Measurements from ENCODE around the gene LPIN3.

LPIN3 gene

DNA sequence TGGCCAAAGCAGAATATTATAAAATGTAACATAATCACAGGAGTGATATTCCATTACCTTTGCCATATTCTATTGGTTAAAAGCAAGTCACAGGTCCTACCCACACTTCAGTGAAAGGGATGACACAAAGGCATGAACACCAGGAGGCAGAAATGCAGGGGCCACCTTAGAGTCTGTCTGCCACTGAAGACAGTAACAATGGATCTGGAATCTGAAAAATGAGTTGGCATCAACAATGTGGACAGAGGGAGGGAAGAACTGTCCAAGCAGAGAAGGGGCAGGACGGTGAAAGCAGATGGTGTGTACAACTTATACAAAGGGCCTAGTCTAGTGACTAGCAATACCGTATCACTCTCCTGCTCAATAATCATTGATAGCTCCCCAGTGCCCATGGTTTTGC lies 6.6 kb upstream of the LPIN3 start:
- Histone ChIP-seq H3K4me3 (ENCODE audit: control insufficient read depth in 1 of 7, extremely low read depth in 1 of 7, insufficient read depth in 4 of 7, low read depth in 2 of 7, low read length in 6 of 7) (no peak overlapping the region), H3K4me1 (ENCODE audit: control extremely low read depth in 1 of 4, control insufficient read depth in 4 of 4, insufficient read depth in 4 of 4, low read length in 3 of 4) (peaks cover 3 to 16% (median 13%) of the 10 kb centered on the region in 4 experiments), H3K9me3 (ENCODE audit: control extremely low read depth in 1 of 5, control insufficient read depth in 4 of 5, insufficient read depth in 2 of 5, low read depth in 1 of 5, low read length in 4 of 5) (no peaks in the 10 kb centered on the region), H3K36me3 (ENCODE audit: control insufficient read depth in 4 of 4, insufficient read depth in 4 of 4, low read length in 3 of 4) (no peaks in the 10 kb centered on the region), H3K27me3 (replicated peaks in 2 of 5; ENCODE audit: control insufficient read depth in 4 of 5, insufficient read depth in 5 of 5, low read length in 4 of 5) (peaks cover 0 to 20% (median 8%) of the 10 kb centered on the region in 5 experiments), H3K27ac (ENCODE audit: insufficient read depth in 1 of 2, low read depth in 1 of 2, low read length in 2 of 2, poor library complexity in 1 of 2, severe bottlenecking in 2 of 2) (no peak overlapping the region)
- WGBS (ENCODE audit: insufficient coverage): 90% methylated on average over 2 of the region's 2 CpGs
- CTCF ChIA-PET: interaction anchor here (1.9 to 2.1 kb wide), 2 partner anchors 11 to 161 kb away, joined by 4 to 7 read pairs; no protein-coding TSS in a partner anchor
- DNase-seq: no peak
- POLR2A ChIA-PET: no interaction called here

DNA sequence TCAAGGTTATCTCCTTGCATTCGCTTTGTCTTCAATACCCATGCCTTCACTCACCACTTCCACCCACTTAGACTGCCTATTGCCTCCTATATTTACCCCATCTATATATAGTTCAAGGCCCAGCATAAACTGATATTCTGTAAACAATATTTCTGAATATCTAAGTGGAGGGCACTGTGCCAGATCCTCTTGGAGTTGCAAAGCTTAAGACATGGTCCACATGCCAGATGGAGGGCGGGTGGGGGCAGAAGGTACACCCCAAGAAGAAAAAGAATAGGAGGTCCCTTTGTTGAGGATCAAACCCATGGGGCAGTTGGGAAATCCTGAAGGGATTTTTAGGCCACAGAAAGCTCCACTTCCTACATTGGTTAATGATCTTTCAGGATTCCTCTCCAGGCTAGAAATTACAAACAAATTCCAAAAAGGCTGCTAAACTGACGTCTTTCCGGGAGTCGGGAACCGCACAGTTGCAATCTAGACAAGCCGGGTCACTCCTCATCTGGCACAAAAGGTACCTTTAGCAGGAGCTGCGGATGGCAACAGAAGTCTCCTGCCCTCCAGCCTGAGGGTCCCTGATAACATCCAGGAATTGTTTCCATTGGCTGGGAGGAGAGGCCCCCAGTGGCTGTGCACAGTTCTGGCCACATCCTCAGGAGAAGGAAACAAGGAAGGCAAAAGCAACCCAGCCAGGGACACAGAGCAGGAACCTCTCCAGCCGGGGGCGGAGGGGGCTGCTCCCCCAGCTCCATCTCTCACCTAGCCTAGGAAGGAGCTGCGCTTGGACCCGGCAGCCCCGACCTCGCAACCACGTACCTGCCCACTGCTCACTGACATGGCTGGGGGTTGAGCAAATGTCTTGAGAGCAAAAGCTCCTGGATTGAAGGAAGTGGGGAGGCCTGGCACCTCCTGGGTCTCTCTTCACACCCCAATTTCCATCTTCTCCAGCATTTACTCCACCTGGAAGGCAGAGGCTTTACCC lies 5.9 kb upstream of the LPIN3 start:
- DNase-seq: no peak
- ChIA-PET POLR2A (no interaction called here), CTCF (interaction anchor here (1.9 to 2.1 kb wide), 2 partner anchors 12 to 162 kb away, joined by 4 to 7 read pairs; no protein-coding TSS in a partner anchor)
- WGBS (ENCODE audit: insufficient coverage): 94% methylated on average over 12 of the region's 15 CpGs
- Histone ChIP-seq H3K4me1 (ENCODE audit: control extremely low read depth in 1 of 4, control insufficient read depth in 4 of 4, insufficient read depth in 4 of 4, low read length in 3 of 4) (peaks cover 3 to 12% (median 7%) of the 10 kb centered on the region in 4 experiments), H3K4me3 (ENCODE audit: control insufficient read depth in 1 of 7, extremely low read depth in 1 of 7, insufficient read depth in 4 of 7, low read depth in 2 of 7, low read length in 6 of 7) (no peak overlapping the region), H3K9me3 (ENCODE audit: control extremely low read depth in 1 of 5, control insufficient read depth in 4 of 5, insufficient read depth in 2 of 5, low read depth in 1 of 5, low read length in 4 of 5) (no peaks in the 10 kb centered on the region), H3K36me3 (ENCODE audit: control insufficient read depth in 4 of 4, insufficient read depth in 4 of 4, low read length in 3 of 4) (no peaks in the 10 kb centered on the region), H3K27ac (ENCODE audit: insufficient read depth in 1 of 2, low read depth in 1 of 2, low read length in 2 of 2, poor library complexity in 1 of 2, severe bottlenecking in 2 of 2) (no peak overlapping the region), H3K27me3 (replicated peaks in 2 of 5; ENCODE audit: control insufficient read depth in 4 of 5, insufficient read depth in 5 of 5, low read length in 4 of 5) (peaks cover 0 to 27% (median 15%) of the 10 kb centered on the region in 5 experiments)

DNA sequence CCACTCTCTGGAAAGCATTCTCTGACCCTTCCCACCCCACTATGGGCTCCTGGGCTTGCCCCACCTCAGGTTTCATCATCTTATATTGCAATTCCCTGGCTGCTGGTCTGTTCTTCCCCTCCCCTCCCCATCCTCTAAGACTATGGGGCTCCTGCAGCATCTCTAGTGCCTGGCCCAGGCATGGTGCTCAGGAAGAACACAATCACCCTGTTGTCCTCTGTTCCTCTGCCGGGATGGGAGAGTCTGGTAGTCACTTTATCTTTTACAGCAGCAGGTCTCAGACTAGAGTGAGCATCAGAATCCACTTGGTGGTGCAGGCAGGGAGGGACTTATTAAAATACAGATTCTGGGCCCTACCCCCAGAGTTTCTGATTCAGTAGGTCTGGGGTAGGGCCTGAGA lies 5.0 kb upstream of the LPIN3 start:
- ChIA-PET CTCF (interaction anchor here (1.9 to 2.1 kb wide), 2 partner anchors 13 to 163 kb away, joined by 4 to 7 read pairs; no protein-coding TSS in a partner anchor), POLR2A (no interaction called here)
- Histone ChIP-seq H3K36me3 (ENCODE audit: control insufficient read depth in 4 of 4, insufficient read depth in 4 of 4, low read length in 3 of 4) (no peaks in the 10 kb centered on the region), H3K4me3 (ENCODE audit: control insufficient read depth in 1 of 7, extremely low read depth in 1 of 7, insufficient read depth in 4 of 7, low read depth in 2 of 7, low read length in 6 of 7) (no peak overlapping the region), H3K27ac (ENCODE audit: insufficient read depth in 1 of 2, low read depth in 1 of 2, low read length in 2 of 2, poor library complexity in 1 of 2, severe bottlenecking in 2 of 2) (no peak overlapping the region), H3K9me3 (ENCODE audit: control extremely low read depth in 1 of 5, control insufficient read depth in 4 of 5, insufficient read depth in 2 of 5, low read depth in 1 of 5, low read length in 4 of 5) (no peaks in the 10 kb centered on the region), H3K27me3 (replicated peaks in 2 of 5; ENCODE audit: control insufficient read depth in 4 of 5, insufficient read depth in 5 of 5, low read length in 4 of 5) (peaks cover 0 to 35% (median 15%) of the 10 kb centered on the region in 5 experiments), H3K4me1 (ENCODE audit: control extremely low read depth in 1 of 4, control insufficient read depth in 4 of 4, insufficient read depth in 4 of 4, low read length in 3 of 4) (peaks cover 0 to 11% (median 9%) of the 10 kb centered on the region in 4 experiments)
- no peak for DNase-seq
- WGBS (ENCODE audit: insufficient coverage): 63% methylated on average over 1 of the region's 1 CpG

DNA sequence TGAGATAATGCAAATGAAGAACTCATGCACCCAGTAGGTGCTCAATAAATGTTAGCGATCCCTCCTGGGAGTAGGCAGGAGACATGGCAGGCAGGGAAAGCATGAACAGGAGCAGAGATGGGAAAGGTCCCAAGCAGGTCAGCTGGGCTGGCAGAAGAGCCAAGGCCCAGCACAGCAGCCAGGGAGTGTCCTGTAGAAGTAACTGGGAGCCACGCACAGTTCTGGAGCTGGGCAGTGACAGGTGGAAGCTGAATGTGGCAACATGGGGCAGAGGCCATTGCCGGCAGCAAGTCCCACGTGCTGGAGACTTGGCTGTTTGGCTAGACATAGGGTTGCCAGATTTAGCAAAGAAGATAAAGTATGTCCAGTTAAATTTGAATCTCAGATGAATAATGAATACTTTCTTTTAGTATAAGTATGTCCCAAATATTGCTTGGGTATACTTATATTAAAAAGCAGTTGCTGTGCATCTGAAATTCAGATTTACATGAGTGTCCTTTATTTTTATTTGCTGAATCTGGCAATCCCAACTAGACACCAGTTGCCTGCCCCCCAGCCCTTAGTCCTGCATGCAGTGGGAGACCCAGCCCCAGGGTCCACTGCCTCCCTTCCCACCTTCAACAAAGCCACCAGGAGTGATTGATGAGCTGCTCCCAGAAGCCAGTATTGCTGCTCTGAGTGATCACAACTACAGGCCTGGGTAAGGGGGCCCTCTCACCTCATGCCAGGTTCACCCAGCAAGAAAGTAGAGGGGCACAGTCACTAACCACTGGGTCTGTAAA lies 3.7 kb upstream of the LPIN3 start:
- 94% methylated on average over 4 of the region's 4 CpGs for WGBS (ENCODE audit: insufficient coverage)
- Histone ChIP-seq H3K9me3 (ENCODE audit: control extremely low read depth in 1 of 5, control insufficient read depth in 4 of 5, insufficient read depth in 2 of 5, low read depth in 1 of 5, low read length in 4 of 5) (no peaks in the 10 kb centered on the region), H3K27me3 (replicated peaks in 2 of 5; ENCODE audit: control insufficient read depth in 4 of 5, insufficient read depth in 5 of 5, low read length in 4 of 5) (peaks cover 0 to 46% (median 15%) of the 10 kb centered on the region in 5 experiments), H3K4me3 (ENCODE audit: control insufficient read depth in 1 of 7, extremely low read depth in 1 of 7, insufficient read depth in 4 of 7, low read depth in 2 of 7, low read length in 6 of 7) (no peak overlapping the region), H3K36me3 (ENCODE audit: control insufficient read depth in 4 of 4, insufficient read depth in 4 of 4, low read length in 3 of 4) (no peaks in the 10 kb centered on the region), H3K27ac (ENCODE audit: insufficient read depth in 1 of 2, low read depth in 1 of 2, low read length in 2 of 2, poor library complexity in 1 of 2, severe bottlenecking in 2 of 2) (no peak overlapping the region), H3K4me1 (ENCODE audit: control extremely low read depth in 1 of 4, control insufficient read depth in 4 of 4, insufficient read depth in 4 of 4, low read length in 3 of 4) (peaks cover 0 to 12% (median 10%) of the 10 kb centered on the region in 4 experiments)
- CTCF ChIA-PET: interaction anchor here (1.3 to 4.3 kb wide), 4 partner anchors 14 to 202 kb away, joined by 3 to 28 read pairs (median 10); no protein-coding TSS in a partner anchor
- POLR2A ChIA-PET: no interaction called here
- DNase-seq: no peak

DNA sequence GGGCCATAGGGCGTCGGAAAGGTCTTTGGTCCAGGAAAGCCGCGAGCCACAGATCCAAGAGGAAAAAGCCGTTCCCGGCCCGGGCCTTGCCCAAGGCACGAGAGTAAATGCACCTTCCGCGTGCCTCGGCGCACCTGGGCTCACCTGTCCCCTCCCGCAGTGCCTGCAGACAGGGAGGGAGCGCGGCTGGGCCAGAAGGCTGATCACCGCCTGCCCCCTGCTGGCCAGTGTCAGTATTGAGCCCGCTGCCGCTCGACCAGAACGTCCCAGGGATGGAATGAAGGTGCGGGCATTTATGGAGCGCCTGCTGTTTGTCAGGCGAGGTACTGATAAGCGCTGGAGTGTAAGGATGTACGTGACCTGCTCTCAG lies 679 bp upstream of the LPIN3 start:
- CTCF ChIA-PET: interaction anchor here (0.6 to 4.3 kb wide), 31 partner anchors 9 to 209 kb away, joined by 3 to 50 read pairs (median 4); partner anchors contain the start of gene ZHX3
- Histone ChIP-seq H3K27me3 (replicated peaks in 2 of 5; ENCODE audit: control insufficient read depth in 4 of 5, insufficient read depth in 5 of 5, low read length in 4 of 5) (peaks cover 0 to 47% (median 13%) of the 10 kb centered on the region in 5 experiments), H3K36me3 (ENCODE audit: control insufficient read depth in 4 of 4, insufficient read depth in 4 of 4, low read length in 3 of 4) (no peaks in the 10 kb centered on the region), H3K4me3 (ENCODE audit: control insufficient read depth in 1 of 7, extremely low read depth in 1 of 7, insufficient read depth in 4 of 7, low read depth in 2 of 7, low read length in 6 of 7) (peak overlapping the region in 2 of 7 experiments; percentile 48 to 53), H3K9me3 (ENCODE audit: control extremely low read depth in 1 of 5, control insufficient read depth in 4 of 5, insufficient read depth in 2 of 5, low read depth in 1 of 5, low read length in 4 of 5) (no peaks in the 10 kb centered on the region), H3K4me1 (ENCODE audit: control extremely low read depth in 1 of 4, control insufficient read depth in 4 of 4, insufficient read depth in 4 of 4, low read length in 3 of 4) (peaks cover 0 to 12% (median 10%) of the 10 kb centered on the region in 4 experiments), H3K27ac (ENCODE audit: insufficient read depth in 1 of 2, low read depth in 1 of 2, low read length in 2 of 2, poor library complexity in 1 of 2, severe bottlenecking in 2 of 2) (no peak overlapping the region)
- POLR2A ChIA-PET: no interaction called here
- DNase-seq: peak; percentile 45 to 69 (median 67)
- WGBS (ENCODE audit: insufficient coverage): 0% methylated on average over 14 of the region's 25 CpGs

DNA sequence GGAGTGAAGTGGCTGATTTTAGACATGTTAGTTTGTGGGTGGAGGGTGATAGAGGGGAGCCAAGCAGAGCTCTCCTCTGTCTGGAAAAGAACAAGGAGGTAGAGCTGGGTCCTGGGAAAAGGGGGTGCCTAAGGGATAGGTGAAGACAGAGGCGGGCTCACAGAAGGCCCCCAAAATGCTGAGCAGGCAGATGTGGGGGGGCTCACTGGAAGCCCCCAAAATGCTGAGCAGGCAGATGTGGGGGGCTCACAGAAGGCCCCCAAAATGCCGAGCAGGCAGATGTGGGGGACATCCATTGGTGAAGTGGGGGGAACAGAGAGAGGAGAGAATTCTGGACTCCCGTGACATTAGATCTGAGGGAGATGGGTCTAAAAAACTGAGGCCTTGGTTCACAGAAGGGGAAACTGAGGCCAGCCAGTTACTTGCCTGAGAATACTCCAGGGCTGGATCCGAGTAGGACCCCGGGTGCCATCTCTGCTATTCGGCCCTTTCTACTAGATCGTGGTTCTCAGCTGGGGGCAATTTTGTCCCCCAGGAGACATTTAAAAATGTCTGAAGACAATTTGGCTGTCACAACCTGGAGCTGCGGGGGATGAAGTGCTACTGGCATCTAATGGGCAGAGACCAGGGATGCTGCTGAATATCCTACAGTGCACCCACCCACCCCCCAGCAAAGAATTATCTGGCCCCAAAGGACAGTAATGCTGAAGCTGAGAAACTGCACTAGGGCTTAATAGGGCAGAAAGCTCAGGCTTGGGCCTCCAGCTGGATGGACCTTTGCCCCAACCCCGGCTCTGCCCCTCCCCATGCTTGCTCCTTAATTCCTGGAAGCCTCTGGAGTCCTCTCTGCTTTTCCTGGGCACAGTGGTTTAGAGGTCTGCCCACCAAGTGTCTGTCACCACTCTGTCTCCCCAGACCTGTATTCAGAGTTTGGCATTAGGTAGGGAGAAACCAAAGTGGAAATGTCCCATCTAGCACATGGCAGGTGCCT lies 2.1 kb downstream of the LPIN3 start:
- Histone ChIP-seq H3K36me3 (ENCODE audit: control insufficient read depth in 4 of 4, insufficient read depth in 4 of 4, low read length in 3 of 4) (no peaks in the 10 kb centered on the region), H3K4me3 (ENCODE audit: control insufficient read depth in 1 of 7, extremely low read depth in 1 of 7, insufficient read depth in 4 of 7, low read depth in 2 of 7, low read length in 6 of 7) (no peak overlapping the region), H3K9me3 (ENCODE audit: control extremely low read depth in 1 of 5, control insufficient read depth in 4 of 5, insufficient read depth in 2 of 5, low read depth in 1 of 5, low read length in 4 of 5) (no peaks in the 10 kb centered on the region), H3K4me1 (ENCODE audit: control extremely low read depth in 1 of 4, control insufficient read depth in 4 of 4, insufficient read depth in 4 of 4, low read length in 3 of 4) (peaks cover 0 to 12% (median 10%) of the 10 kb centered on the region in 4 experiments), H3K27ac (ENCODE audit: insufficient read depth in 1 of 2, low read depth in 1 of 2, low read length in 2 of 2, poor library complexity in 1 of 2, severe bottlenecking in 2 of 2) (no peak overlapping the region), H3K27me3 (replicated peaks in 2 of 5; ENCODE audit: control insufficient read depth in 4 of 5, insufficient read depth in 5 of 5, low read length in 4 of 5) (peaks cover 0 to 44% (median 12%) of the 10 kb centered on the region in 5 experiments)
- no peak for DNase-seq
- WGBS (ENCODE audit: insufficient coverage): 98% methylated on average over 8 of the region's 9 CpGs
- POLR2A ChIA-PET: no interaction called here
- CTCF ChIA-PET: interaction anchor here (0.8 to 3.8 kb wide), 7 partner anchors 8 to 207 kb away, joined by 3 to 50 read pairs (median 4); no protein-coding TSS in a partner anchor
